Neural progenitor cell (in vitro differentiated cells): ENCODE data around the gene KCNE1. TPM values are rescaled to one million over a fixed set of nuclear protein-coding genes. Genes with fewer than 3 reads are reported as not detected.
"Not testable (repeated sequence)": the region's sequence is repeated elsewhere in the genome, so short reads cannot be mapped to it uniquely, and the experiment has no call there.

Experiments used
- DNase-seq: peaks from one replicate; pipeline ENCODE4 v3.0.0-alpha.2; 2016; ENCODE audit warnings: low spot score
- H2AFZ ChIP-seq: fragments of 200-600 bp; sonication (generic); replicated peaks from 2 replicates; pipeline ENCODE4 v1.6.1; 2016; ENCODE audit warnings: antibody characterized with exemption
- H3F3A ChIP-seq: fragments of 200-600 bp; sonication (generic); 2 replicates; pipeline ENCODE4 v1.6.1; 2016; ENCODE audit warnings: antibody characterized with exemption, low read depth
- H3K27ac ChIP-seq: fragments of 200-600 bp; sonication (generic); 2 replicates; pipeline ENCODE4 v1.5.1; 2016; ENCODE audit warnings: mild to moderate bottlenecking
- H3K27me3 ChIP-seq: fragments of 200-600 bp; sonication (generic); 2 replicates; pipeline ENCODE4 v1.6.1; 2016; ENCODE audit warnings: mild to moderate bottlenecking, moderate library complexity
- H3K36me3 ChIP-seq: fragments of 200-600 bp; sonication (generic); 2 replicates; pipeline ENCODE4 v1.5.1; 2016
- H3K4me1 ChIP-seq: fragments of 200-600 bp; sonication (generic); 2 replicates; pipeline ENCODE4 v1.6.1; 2016; ENCODE audit warnings: mixed run types
- H3K4me2 ChIP-seq: fragments of 200-600 bp; sonication (generic); 2 replicates; pipeline ENCODE4 v1.6.1; 2016
- H3K4me3 ChIP-seq: fragments of 200-600 bp; sonication (generic); 2 replicates; pipeline ENCODE4 v1.5.1; 2016
- H3K79me2 ChIP-seq: fragments of 200-600 bp; sonication (generic); 2 replicates; pipeline ENCODE4 v1.6.1; 2016; ENCODE audit warnings: low read depth
- H3K9ac ChIP-seq: fragments of 200-600 bp; sonication (generic); 2 replicates; pipeline ENCODE4 v1.6.1; 2016
- H3K9me3 ChIP-seq: fragments of 200-600 bp; sonication (generic); 2 replicates; pipeline ENCODE4 v1.5.1; 2016; ENCODE audit warnings: low read depth
- H4K20me1 ChIP-seq: fragments of 200-600 bp; sonication (generic); 2 replicates; pipeline ENCODE4 v1.6.1; 2016; ENCODE audit warnings: low read depth
- H3K27ac Mint-ChIP-seq: 3 replicates; pipeline ENCODE4 v1.8.0; 2021; ENCODE audit warnings: mixed read lengths
- H3K27me3 Mint-ChIP-seq: 2 replicates; pipeline ENCODE4 v1.8.0; 2022; ENCODE audit warnings: low read depth, mild to moderate bottlenecking, inconsistent platforms, moderate library complexity, mixed read lengths; ENCODE audit not compliant: insufficient read depth
- H3K36me3 Mint-ChIP-seq: 3 replicates; pipeline ENCODE4 v1.8.0; 2021; ENCODE audit warnings: mixed read lengths
- H3K4me1 Mint-ChIP-seq: 3 replicates; pipeline ENCODE4 v1.8.0; 2021; ENCODE audit warnings: mixed read lengths
- H3K4me3 Mint-ChIP-seq: 3 replicates; pipeline ENCODE4 v1.8.0; 2021; ENCODE audit warnings: mild to moderate bottlenecking, moderate library complexity, mixed read lengths
- H3K9me3 Mint-ChIP-seq: 3 replicates; pipeline ENCODE4 v1.8.0; 2020; ENCODE audit warnings: mixed read lengths
- EZH2 ChIP-seq: fragments of 200-600 bp; sonication (generic); IDR thresholded peaks from 2 replicates; pipeline ENCODE4 v1.6.1; 2017; ENCODE audit warnings: antibody characterized with exemption, mild to moderate bottlenecking, moderate library complexity
- EZH2phosphoT487 ChIP-seq: fragments of 200-600 bp; sonication (generic); IDR thresholded peaks from 2 replicates; pipeline ENCODE4 v1.6.1; 2017; ENCODE audit warnings: antibody characterized with exemption
- total RNA-seq: library from RNA; depleted of rRNA; stranded (reverse); fragments of >200 nt; gene quantifications from 2 replicates; pipeline ENCODE4 v1.2.3, GENCODE V29; 2015; ENCODE audit warnings: low replicate concordance
- TF ChIP-seq, protein P1 (sequence below): fragments of 200-600 bp; sonication (generic); IDR thresholded peaks from 2 replicates; pipeline ENCODE4 v1.5.1; 2017; ENCODE audit warnings: antibody characterized with exemption, mild to moderate bottlenecking

Gene KCNE1
- total RNA-seq, 1 donor from 2014 or later, result not detected

DNA sequence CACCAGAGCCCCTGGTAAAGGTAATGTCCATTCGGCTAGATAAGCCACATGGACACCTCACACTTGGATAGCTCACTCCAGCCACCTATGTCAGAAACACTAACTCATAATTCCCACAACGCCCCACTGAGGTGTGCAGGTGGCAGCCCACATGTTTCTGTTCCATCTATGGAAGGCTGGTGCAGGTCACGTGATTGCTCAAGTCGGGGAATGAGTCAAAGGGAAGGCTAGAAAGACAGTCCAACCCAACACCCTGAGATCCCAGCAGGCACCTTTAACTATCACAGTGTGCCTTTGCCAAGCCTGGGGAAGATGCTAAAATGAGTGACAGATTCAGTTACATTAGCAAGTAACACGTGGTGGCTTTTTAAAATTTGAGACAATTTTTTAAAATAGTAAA, 45.3 kb upstream of the KCNE1 start:
- H3K36me3 ChIP-seq, result no peaks in the 10 kb centered on the region
- Mint-ChIP-seq H3K4me3 (no peak overlapping the region), H3K9me3 (peaks cover 17% of the 10 kb centered on the region), H3K27ac (no peak overlapping the region), H3K36me3 (peaks cover 3% of the 10 kb centered on the region), H3K4me1 (peaks cover 7% of the 10 kb centered on the region), H3K27me3 (no peaks in the 10 kb centered on the region)
- peaks cover 3% of the 10 kb centered on the region for H3F3A ChIP-seq
- H3K4me1 ChIP-seq, result peaks cover 27% of the 10 kb centered on the region
- H3K4me3 ChIP-seq, result no peak overlapping the region
- H3K79me2 ChIP-seq, result no peaks in the 10 kb centered on the region
- no peak overlapping the region for H3K4me2 ChIP-seq
- no peak for DNase-seq
- TF ChIP-seq, protein P1, sequence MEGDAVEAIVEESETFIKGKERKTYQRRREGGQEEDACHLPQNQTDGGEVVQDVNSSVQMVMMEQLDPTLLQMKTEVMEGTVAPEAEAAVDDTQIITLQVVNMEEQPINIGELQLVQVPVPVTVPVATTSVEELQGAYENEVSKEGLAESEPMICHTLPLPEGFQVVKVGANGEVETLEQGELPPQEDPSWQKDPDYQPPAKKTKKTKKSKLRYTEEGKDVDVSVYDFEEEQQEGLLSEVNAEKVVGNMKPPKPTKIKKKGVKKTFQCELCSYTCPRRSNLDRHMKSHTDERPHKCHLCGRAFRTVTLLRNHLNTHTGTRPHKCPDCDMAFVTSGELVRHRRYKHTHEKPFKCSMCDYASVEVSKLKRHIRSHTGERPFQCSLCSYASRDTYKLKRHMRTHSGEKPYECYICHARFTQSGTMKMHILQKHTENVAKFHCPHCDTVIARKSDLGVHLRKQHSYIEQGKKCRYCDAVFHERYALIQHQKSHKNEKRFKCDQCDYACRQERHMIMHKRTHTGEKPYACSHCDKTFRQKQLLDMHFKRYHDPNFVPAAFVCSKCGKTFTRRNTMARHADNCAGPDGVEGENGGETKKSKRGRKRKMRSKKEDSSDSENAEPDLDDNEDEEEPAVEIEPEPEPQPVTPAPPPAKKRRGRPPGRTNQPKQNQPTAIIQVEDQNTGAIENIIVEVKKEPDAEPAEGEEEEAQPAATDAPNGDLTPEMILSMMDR, result no peak
- TF ChIP-seq EZH2 (no peak), EZH2phosphoT487 (no peak)
- H3K27ac ChIP-seq, result no peak overlapping the region
- H2AFZ ChIP-seq, result no peak overlapping the region
- no peaks in the 10 kb centered on the region for H3K27me3 ChIP-seq
- H4K20me1 ChIP-seq, result no peaks in the 10 kb centered on the region
- peaks cover 8% of the 10 kb centered on the region for H3K9me3 ChIP-seq
- no peak overlapping the region for H3K9ac ChIP-seq

DNA sequence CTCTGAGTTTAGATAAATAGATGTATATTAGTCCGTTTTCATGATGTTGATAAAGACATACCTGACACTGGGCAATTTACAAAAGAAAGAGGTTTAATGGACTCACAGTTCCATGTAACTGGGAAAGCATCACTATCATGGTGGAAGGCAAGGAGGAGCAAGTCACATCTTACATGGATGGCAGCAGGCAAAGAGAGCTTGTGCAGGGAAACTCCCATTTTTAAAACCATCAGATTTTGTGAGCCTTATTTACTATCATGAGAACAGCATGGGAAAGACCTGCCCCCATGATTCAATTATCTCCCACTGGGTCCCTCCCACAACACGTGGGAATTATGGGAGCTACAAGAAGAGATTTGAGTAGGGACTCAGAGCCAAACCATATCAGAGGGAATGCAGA, 42.7 kb upstream of the KCNE1 start:
- not testable (repeated sequence) for H3K36me3 ChIP-seq, H2AFZ ChIP-seq, H3K4me3 Mint-ChIP-seq, DNase-seq, H3K9me3 ChIP-seq, H3K36me3 Mint-ChIP-seq, H3K4me1 Mint-ChIP-seq, H3K4me2 ChIP-seq, H4K20me1 ChIP-seq, H3K27me3 Mint-ChIP-seq, H3K4me3 ChIP-seq, H3K27me3 ChIP-seq, H3K27ac ChIP-seq, H3K79me2 ChIP-seq, H3K27ac Mint-ChIP-seq, H3K9ac ChIP-seq, H3F3A ChIP-seq
- peaks cover 19% of the 10 kb centered on the region for H3K9me3 Mint-ChIP-seq
- H3K4me1 ChIP-seq, result peaks cover 21% of the 10 kb centered on the region

DNA sequence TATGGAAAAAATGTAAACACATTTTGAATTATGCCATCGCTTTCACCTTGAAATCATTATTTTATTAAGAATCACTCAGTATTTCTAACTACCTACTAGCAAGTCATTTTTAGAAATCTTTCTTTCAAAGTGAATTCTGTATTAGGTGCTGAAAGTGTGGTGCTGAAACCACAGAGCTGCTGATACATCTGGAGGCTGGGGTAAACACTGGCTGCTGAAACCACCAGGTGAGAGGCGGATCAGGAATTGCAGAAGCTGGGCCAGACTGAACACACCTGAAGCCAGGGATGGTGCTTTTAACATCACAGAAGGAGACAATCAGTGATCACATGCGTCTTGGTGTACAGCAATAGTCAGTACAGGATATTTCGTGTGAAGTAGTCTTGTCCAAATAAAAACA, 42.2 kb upstream of the KCNE1 start:
- peaks cover 3% of the 10 kb centered on the region for H3K36me3 Mint-ChIP-seq
- no peak for DNase-seq
- TF ChIP-seq EZH2phosphoT487 (no peak), EZH2 (no peak)
- TF ChIP-seq, protein P1, result no peak
- no peaks in the 10 kb centered on the region for H3K27me3 Mint-ChIP-seq
- peaks cover 8% of the 10 kb centered on the region for H3K9me3 ChIP-seq
- H3K9me3 Mint-ChIP-seq, result peaks cover 19% of the 10 kb centered on the region
- H3K4me2 ChIP-seq, result no peak overlapping the region
- no peak overlapping the region for H3K27ac ChIP-seq
- peaks cover 7% of the 10 kb centered on the region for H3K4me1 Mint-ChIP-seq
- H3K9ac ChIP-seq, result no peak overlapping the region
- H3K4me1 ChIP-seq, result peaks cover 17% of the 10 kb centered on the region
- peaks cover 3% of the 10 kb centered on the region for H3F3A ChIP-seq
- no peak overlapping the region for H2AFZ ChIP-seq
- H3K4me3 ChIP-seq, result no peak overlapping the region
- no peak overlapping the region for H3K27ac Mint-ChIP-seq
- H4K20me1 ChIP-seq, result no peaks in the 10 kb centered on the region
- H3K27me3 ChIP-seq, result no peaks in the 10 kb centered on the region
- no peaks in the 10 kb centered on the region for H3K79me2 ChIP-seq
- no peaks in the 10 kb centered on the region for H3K36me3 ChIP-seq
- no peak overlapping the region for H3K4me3 Mint-ChIP-seq

DNA sequence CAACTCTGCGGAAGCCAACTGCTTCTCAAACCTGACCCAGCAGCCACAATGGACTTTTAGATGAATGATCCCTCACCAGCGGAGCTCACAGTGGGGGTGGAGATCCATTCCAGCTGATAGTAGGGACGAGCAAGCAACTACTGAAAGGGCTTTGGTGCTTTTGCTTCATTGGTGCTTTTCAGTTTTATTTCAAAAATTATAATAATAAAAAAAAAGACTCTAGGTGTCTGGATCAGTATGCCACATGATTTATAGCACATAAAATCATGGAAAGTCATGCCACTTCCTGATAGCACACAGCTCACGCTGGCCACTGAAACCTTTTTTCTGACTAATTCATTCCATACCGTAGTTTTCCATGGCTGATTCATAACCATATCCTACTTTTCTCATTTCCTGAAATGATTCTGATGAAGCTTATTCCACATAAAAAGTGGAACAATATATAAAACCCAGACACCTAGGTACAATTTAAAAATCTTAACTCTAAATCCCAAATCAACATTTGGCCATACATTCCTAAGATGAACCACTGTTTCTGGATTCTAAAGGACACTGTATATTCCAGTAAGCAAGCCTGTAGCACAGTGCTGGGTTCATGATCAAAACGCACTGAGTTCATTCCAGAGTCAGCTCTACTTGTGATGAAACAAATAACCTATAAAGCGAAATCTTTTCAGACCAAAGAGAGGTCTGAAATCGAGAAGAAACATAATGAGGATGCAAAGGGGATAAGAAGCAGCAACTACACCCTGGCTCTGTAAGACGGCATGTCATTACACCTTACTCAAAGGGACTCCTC, 41.3 kb upstream of the KCNE1 start:
- Mint-ChIP-seq H3K27ac (no peak overlapping the region), H3K4me1 (peaks cover 7% of the 10 kb centered on the region), H3K36me3 (peaks cover 3% of the 10 kb centered on the region), H3K9me3 (peaks cover 19% of the 10 kb centered on the region), H3K4me3 (no peak overlapping the region), H3K27me3 (peaks cover 2% of the 10 kb centered on the region)
- Histone ChIP-seq H3K4me3 (no peak overlapping the region), H3K4me2 (no peak overlapping the region), H4K20me1 (no peaks in the 10 kb centered on the region), H3K4me1 (peaks cover 13% of the 10 kb centered on the region), H3K27me3 (no peaks in the 10 kb centered on the region), H3F3A (no peaks in the 10 kb centered on the region), H3K9ac (no peak overlapping the region), H2AFZ (no peak overlapping the region), H3K79me2 (no peaks in the 10 kb centered on the region), H3K9me3 (peaks cover 8% of the 10 kb centered on the region), H3K27ac (no peak overlapping the region), H3K36me3 (no peaks in the 10 kb centered on the region)
- no peak for TF ChIP-seq EZH2
- TF ChIP-seq, protein P1, result no peak
- TF ChIP-seq EZH2phosphoT487, result no peak
- peak; percentile 51 for DNase-seq
